HEK293 (cell line): Measurements from ENCODE around the gene C19orf44.

Experiments
- CTCF ChIA-PET: fragments of 350-600 bp; formaldehyde crosslinking; extraction: SDS; loops from one replicate; lab custom pipeline; 2021; ENCODE audit warnings: antibody characterized with exemption; lab: Yijun Ruan, JAX
- POLR2A ChIA-PET: fragments of 300-600 bp; formaldehyde crosslinking; extraction: SDS; loops from one replicate; lab custom pipeline; 2020; ENCODE audit warnings: antibody characterized with exemption, inconsistent platforms; lab: Yijun Ruan, JAX
- H3K27ac ChIP-seq: fragments of 200-500 bp; sonication (Bioruptor generic); 2 replicates; pipeline ENCODE4 v1.5.1; 2014; ENCODE audit warnings: low read depth, low read length, control low read depth, inconsistent platforms; ENCODE audit errors: extremely low read depth
- H3K36me3 ChIP-seq, 2 experiments: fragments of 200-500 bp in 1 of 2; sonication (Bioruptor generic) in 1 of 2; 1 replicate in 1 of 2; 2 replicates in 1 of 2; pipeline ENCODE4 v1.5.1; 2014 to 2017; ENCODE audit warnings: inconsistent platforms in 2 of 2, low read length in 2 of 2; ENCODE audit not compliant: control insufficient read depth in 2 of 2, insufficient read depth in 1 of 2
- H3K4me1 ChIP-seq: fragments of 200-500 bp; sonication (Bioruptor generic); 2 replicates; pipeline ENCODE4 v1.5.1; 2014; ENCODE audit warnings: mild to moderate bottlenecking, low read length, inconsistent platforms; ENCODE audit not compliant: control insufficient read depth, insufficient read depth
- H3K4me3 ChIP-seq: 2 replicates; pipeline ENCODE4 v1.5.1; 2011; ENCODE audit warnings: low read depth, mild to moderate bottlenecking, control low read depth, low read length, moderate library complexity
- H3K9me3 ChIP-seq: fragments of 200-500 bp; sonication (Bioruptor generic); 2 replicates; pipeline ENCODE4 v1.5.1; 2014; ENCODE audit warnings: low read depth, low read length, inconsistent platforms; ENCODE audit not compliant: control insufficient read depth, insufficient read depth
- FEZF1 ChIP-seq: fragments of 450-650 bp; formaldehyde crosslinking; IDR thresholded peaks from 2 replicates; pipeline ENCODE4 v1.5.1; 2016; ENCODE audit warnings: missing biosample characterization, missing genetic modification characterization
- GLI4 ChIP-seq: fragments of 450-650 bp; formaldehyde crosslinking; IDR thresholded peaks from 2 replicates; pipeline ENCODE4 v1.5.1; 2016; ENCODE audit warnings: missing biosample characterization, missing genetic modification characterization
- GLIS1 ChIP-seq: fragments of 450-650 bp; formaldehyde crosslinking; IDR thresholded peaks from 2 replicates; pipeline ENCODE4 v1.5.1; 2016; ENCODE audit warnings: missing biosample characterization, missing genetic modification characterization
- KLF10 ChIP-seq: fragments of 450-650 bp; IDR thresholded peaks from 2 replicates; pipeline ENCODE4 v1.5.1; 2018; ENCODE audit warnings: missing biosample characterization, mild to moderate bottlenecking, missing genetic modification characterization
- SCRT1 ChIP-seq: fragments of 450-650 bp; formaldehyde crosslinking; IDR thresholded peaks from 2 replicates; pipeline ENCODE4 v1.5.1; 2016; ENCODE audit warnings: missing biosample characterization, missing genetic modification characterization, borderline replicate concordance
- SCRT2 ChIP-seq: fragments of 450-650 bp; formaldehyde crosslinking; IDR thresholded peaks from 2 replicates; pipeline ENCODE4 v1.5.1; 2016; ENCODE audit warnings: missing biosample characterization, missing genetic modification characterization
- ZBTB1 ChIP-seq: fragments of 450-650 bp; formaldehyde crosslinking; IDR thresholded peaks from 2 replicates; pipeline ENCODE4 v1.5.1; 2016; ENCODE audit warnings: missing biosample characterization, missing genetic modification characterization
- ZFP69B ChIP-seq: fragments of 450-650 bp; formaldehyde crosslinking; IDR thresholded peaks from 2 replicates; pipeline ENCODE4 v1.5.1; 2016; ENCODE audit warnings: missing biosample characterization, missing genetic modification characterization
- ZIC2 ChIP-seq: fragments of 450-650 bp; formaldehyde crosslinking; IDR thresholded peaks from 2 replicates; pipeline ENCODE4 v1.5.1; 2016; ENCODE audit warnings: missing biosample characterization, missing genetic modification characterization
- ZNF146 ChIP-seq: fragments of 450-650 bp; formaldehyde crosslinking; IDR thresholded peaks from 2 replicates; pipeline ENCODE4 v1.5.1; 2016; ENCODE audit warnings: missing biosample characterization, missing genetic modification characterization
- ZNF211 ChIP-seq: fragments of 450-650 bp; formaldehyde crosslinking; IDR thresholded peaks from 2 replicates; pipeline ENCODE4 v1.5.1; 2016; ENCODE audit warnings: low read depth, missing biosample characterization, missing genetic modification characterization
- ZNF23 ChIP-seq: fragments of 450-650 bp; formaldehyde crosslinking; IDR thresholded peaks from 2 replicates; pipeline ENCODE4 v1.5.1; 2016; ENCODE audit warnings: missing biosample characterization, missing genetic modification characterization, borderline replicate concordance
- ZNF544 ChIP-seq: fragments of 450-650 bp; formaldehyde crosslinking; IDR thresholded peaks from 2 replicates; pipeline ENCODE4 v1.5.0; 2017; ENCODE audit warnings: missing biosample characterization, missing genetic modification characterization
- ZNF560 ChIP-seq: fragments of 450-650 bp; formaldehyde crosslinking; IDR thresholded peaks from 2 replicates; pipeline ENCODE4 v1.5.1; 2017; ENCODE audit warnings: missing biosample characterization, missing genetic modification characterization, borderline replicate concordance
- ZNF571 ChIP-seq: fragments of 450-650 bp; formaldehyde crosslinking; IDR thresholded peaks from 2 replicates; pipeline ENCODE4 v1.5.0; 2017; ENCODE audit warnings: missing biosample characterization, missing genetic modification characterization
- ZNF658 ChIP-seq: fragments of 450-650 bp; formaldehyde crosslinking; IDR thresholded peaks from 2 replicates; pipeline ENCODE4; 2016; ENCODE audit warnings: missing biosample characterization, missing genetic modification characterization
- ZNF777 ChIP-seq: fragments of 450-650 bp; formaldehyde crosslinking; IDR thresholded peaks from 2 replicates; pipeline ENCODE4 v1.5.1; 2017; ENCODE audit warnings: missing biosample characterization, missing genetic modification characterization, borderline replicate concordance
- ZSCAN30 ChIP-seq: fragments of 450-650 bp; IDR thresholded peaks from 2 replicates; pipeline ENCODE4 v1.5.1; 2018; ENCODE audit warnings: missing biosample characterization, mild to moderate bottlenecking, missing genetic modification characterization, moderate library complexity
- TF ChIP-seq, protein P1 (sequence below): fragments of 450-650 bp; formaldehyde crosslinking; IDR thresholded peaks from 2 replicates; pipeline ENCODE4 v1.5.1; 2016; ENCODE audit warnings: missing biosample characterization, missing genetic modification characterization, borderline replicate concordance
- TF ChIP-seq, protein P2 (sequence below): fragments of 450-650 bp; IDR thresholded peaks from 2 replicates; pipeline ENCODE4 v1.5.1; 2018; ENCODE audit warnings: missing biosample characterization, mild to moderate bottlenecking, missing genetic modification characterization

Gene C19orf44

DNA sequence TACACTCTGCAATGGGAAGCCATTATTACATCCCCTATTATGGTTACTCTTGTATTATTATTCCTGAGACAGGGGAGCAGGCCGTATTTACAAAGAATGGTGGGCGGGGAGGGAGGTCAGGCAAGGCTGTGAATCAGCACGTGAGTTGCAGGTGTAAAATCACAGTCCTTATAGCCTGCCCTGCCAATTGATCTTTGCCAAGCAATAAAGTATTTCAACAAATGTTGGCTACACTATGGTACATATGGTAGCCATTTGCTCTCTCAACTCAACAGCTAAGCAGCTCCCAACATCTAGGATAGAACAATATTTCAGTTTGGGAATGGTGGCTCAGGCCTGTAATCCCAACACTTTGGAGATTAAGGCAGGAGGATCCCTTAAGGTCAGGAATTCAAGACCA, 36.5 kb upstream of the C19orf44 start:
- POLR2A ChIA-PET, result no interaction called here
- no peak for TF ChIP-seq ZNF777 (tag by site-specific recombination)
- TF ChIP-seq ZNF544 (tag by site-specific recombination), result no peak
- no peak for TF ChIP-seq FEZF1 (tag by site-specific recombination)
- TF ChIP-seq ZNF23 (tag by site-specific recombination), result no peak
- TF ChIP-seq ZFP69B (tag by site-specific recombination), result no peak
- no peak for TF ChIP-seq ZNF658
- TF ChIP-seq ZNF560 (tag by site-specific recombination), result no peak
- CTCF ChIA-PET, result no interaction called here
- H3K4me3 ChIP-seq, result no peak overlapping the region
- H3K4me1 ChIP-seq, result peaks cover 7% of the 10 kb centered on the region
- no peaks in the 10 kb centered on the region for H3K9me3 ChIP-seq
- peaks cover 0 to 3% of the 10 kb centered on the region in 2 experiments; a peak in 2 of 3 replicates for H3K36me3 ChIP-seq
- H3K27ac ChIP-seq, result no peak overlapping the region

DNA sequence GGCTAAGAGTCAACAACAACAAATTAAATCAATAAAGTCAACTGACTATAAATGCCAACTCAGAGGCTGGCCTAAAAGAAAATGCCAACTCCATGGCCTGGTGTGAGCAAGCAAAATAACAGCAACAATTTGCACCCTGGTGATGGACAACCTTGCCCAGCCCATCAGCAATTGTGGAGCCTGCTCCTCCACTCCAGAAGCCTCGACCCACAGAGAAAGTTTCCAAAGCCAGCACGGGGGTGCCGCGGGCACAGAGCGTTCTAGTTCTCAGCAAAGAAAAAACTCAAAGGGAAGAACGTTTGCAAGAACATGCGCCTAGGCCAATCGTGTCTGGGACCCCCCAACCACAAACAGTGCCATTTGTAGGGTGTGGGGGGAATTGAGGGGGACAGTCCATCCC, 35.7 kb upstream of the C19orf44 start:
- CTCF ChIA-PET, result no interaction called here
- POLR2A ChIA-PET, result no interaction called here
- H3K4me1 ChIP-seq, result peaks cover 7% of the 10 kb centered on the region

DNA sequence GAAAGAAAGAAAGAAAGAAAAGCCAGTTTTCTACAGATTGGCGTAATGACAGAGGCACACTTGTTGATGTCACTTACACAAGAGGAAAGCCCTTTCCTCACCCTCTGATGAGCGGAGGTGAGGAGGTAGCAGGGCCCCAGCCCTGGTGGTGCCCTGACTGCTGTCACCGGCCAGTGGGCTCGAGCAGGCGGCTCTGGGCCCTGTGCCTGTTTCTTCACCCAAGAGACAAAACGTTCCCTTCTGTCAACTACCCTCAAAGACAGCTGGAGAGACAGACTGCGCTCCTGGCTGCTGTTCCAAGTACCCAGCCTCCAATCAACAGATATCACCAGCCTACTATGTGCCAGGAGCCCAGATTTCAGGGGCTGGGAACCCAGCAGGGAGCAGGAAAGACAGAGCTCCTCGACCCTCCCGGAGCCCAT, 34.6 kb upstream of the C19orf44 start:
- Histone ChIP-seq H3K36me3 (peaks cover 4 to 5% of the 10 kb centered on the region in 2 experiments; a peak in 2 of 3 replicates), H3K9me3 (no peaks in the 10 kb centered on the region), H3K27ac (no peak overlapping the region), H3K4me3 (no peak overlapping the region), H3K4me1 (peaks cover 7% of the 10 kb centered on the region)
- ChIA-PET CTCF (interaction anchor here (0.7 to 2.5 kb wide), 2 partner anchors 20 to 44 kb away, joined by 4 to 16 read pairs; no protein-coding TSS in a partner anchor), POLR2A (no interaction called here)
- TF ChIP-seq ZNF146 (tag by site-specific recombination), result no peak
- TF ChIP-seq, protein P1, sequence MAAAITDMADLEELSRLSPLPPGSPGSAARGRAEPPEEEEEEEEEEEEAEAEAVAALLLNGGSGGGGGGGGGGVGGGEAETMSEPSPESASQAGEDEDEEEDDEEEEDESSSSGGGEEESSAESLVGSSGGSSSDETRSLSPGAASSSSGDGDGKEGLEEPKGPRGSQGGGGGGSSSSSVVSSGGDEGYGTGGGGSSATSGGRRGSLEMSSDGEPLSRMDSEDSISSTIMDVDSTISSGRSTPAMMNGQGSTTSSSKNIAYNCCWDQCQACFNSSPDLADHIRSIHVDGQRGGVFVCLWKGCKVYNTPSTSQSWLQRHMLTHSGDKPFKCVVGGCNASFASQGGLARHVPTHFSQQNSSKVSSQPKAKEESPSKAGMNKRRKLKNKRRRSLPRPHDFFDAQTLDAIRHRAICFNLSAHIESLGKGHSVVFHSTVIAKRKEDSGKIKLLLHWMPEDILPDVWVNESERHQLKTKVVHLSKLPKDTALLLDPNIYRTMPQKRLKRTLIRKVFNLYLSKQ, result no peak
- TF ChIP-seq GLI4 (tag by site-specific recombination), result no peak
- TF ChIP-seq ZBTB1 (tag by site-specific recombination), result no peak
- TF ChIP-seq KLF10 (tag by site-specific recombination), result no peak
- no peak for TF ChIP-seq ZIC2 (tag by site-specific recombination)
- no peak for TF ChIP-seq ZNF211 (tag by site-specific recombination)
- peak; percentile 62; the same call in 1 of the 2 replicates for TF ChIP-seq SCRT1 (tag by site-specific recombination)
- peak; percentile 85 for TF ChIP-seq SCRT2
- TF ChIP-seq GLIS1 (tag by site-specific recombination), result no peak

More for the DNA sequence above, 35.7 kb upstream of the C19orf44 start:
- Histone ChIP-seq H3K27ac (no peak overlapping the region), H3K36me3 (peaks cover 3 to 7% of the 10 kb centered on the region in 2 experiments; a peak in 2 of 3 replicates), H3K9me3 (no peaks in the 10 kb centered on the region), H3K4me3 (no peak overlapping the region)
- TF ChIP-seq ZSCAN30, result no peak
- TF ChIP-seq, protein P2, sequence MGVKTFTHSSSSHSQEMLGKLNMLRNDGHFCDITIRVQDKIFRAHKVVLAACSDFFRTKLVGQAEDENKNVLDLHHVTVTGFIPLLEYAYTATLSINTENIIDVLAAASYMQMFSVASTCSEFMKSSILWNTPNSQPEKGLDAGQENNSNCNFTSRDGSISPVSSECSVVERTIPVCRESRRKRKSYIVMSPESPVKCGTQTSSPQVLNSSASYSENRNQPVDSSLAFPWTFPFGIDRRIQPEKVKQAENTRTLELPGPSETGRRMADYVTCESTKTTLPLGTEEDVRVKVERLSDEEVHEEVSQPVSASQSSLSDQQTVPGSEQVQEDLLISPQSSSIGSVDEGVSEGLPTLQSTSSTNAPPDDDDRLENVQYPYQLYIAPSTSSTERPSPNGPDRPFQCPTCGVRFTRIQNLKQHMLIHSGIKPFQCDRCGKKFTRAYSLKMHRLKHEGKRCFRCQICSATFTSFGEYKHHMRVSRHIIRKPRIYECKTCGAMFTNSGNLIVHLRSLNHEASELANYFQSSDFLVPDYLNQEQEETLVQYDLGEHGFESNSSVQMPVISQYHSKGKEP (tag by site-specific recombination), result no peak
- no peak for TF ChIP-seq ZNF571 (tag by site-specific recombination)
